Glomerular visceral epithelial cell (primary cell): ENCODE data around the gene HSPB2.

Experiments
- DNase-seq: peaks from one replicate; pipeline ENCODE4 v3.0.0-alpha.2; 2016; ENCODE audit errors: extremely low spot score

Gene HSPB2

DNA sequence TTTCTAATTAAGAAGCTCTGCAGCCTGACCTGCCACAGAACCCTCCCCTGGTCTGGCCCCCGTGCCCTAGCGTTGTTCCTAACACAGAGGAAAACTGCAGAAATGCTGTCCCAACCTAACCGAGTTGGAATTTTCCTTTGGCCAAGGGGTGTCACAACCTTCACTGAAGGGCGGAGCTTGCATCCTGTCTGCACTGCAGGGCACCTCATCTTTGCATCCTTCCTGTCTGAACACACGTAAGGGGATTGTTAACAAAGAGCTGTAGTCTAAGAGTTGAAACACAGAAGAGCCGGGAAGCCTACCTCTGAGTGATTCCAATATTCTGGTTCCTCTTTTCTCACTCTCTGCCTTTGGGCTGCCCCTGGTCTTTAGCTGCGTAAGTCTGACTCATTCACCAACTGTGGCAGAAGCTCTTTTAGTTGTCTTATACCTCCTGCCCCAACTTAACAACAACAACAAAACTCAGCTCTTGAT lies 26.2 kb downstream of the HSPB2 start:
- peak; percentile 58 for DNase-seq

- peak; percentile 88 for DNase-seq
Observed at GRCh38 chr11:111939836-111940604, 27.5 kb downstream of the HSPB2 start.

DNA sequence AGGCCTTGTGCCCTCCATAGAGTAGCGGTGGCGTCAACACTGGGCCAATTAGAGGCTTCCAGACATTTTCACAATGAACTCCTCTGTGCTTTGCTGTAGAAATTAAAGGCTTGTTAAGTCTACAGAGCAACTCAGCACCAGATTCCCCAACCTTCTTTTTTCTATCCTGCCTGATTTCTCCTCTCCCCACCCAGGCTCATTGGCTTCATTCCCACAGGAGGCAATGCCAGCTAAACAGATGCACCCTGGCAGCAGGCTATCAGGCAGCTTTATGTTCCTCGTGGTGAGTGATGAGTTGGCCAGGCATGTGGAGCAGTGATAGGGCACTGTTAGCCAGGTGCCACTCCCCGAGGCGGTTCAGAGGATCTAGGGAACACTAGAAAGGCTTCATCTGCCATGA lies 29.4 kb downstream of the HSPB2 start:
- peak; percentile 61 for DNase-seq

DNA sequence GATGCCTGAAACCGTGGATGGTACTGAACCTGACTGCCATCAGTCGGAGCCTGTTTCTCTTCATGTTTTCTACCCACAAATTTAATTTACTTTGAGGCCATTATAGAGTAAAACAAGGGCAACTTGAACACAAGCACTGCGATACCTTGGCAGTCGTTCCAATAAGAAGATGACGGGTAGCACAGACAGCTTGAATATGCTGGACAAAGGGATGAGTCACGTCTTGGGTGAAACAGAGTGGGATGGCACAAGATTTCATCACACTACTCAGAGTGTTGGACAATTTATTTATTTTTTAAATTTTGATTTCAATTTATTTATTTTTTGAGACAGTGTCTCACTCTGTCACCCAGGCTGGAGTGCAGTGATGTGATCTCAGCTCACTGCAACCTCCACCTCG lies 30.3 kb downstream of the HSPB2 start:
- DNase-seq, result peak; percentile 66

DNA sequence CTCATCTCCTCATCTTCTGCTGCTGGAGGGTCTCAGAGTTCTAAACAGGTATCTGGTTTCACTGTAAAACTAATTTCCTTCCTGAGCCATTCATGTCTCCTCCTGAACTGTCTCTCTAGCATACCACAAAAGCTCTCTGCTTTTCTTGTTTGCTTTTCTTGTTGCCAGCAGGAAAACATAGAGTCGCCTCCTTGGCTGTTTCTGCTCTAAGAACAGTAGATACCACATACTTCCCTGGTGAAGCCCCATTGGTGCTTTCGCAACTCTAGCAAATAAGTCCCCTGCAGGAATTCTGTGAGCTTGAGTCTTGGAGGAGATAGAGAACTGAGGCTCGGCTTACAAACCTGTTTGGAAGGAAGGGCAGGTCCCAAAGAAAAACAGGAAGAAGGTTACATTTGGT lies 31.6 kb downstream of the HSPB2 start:
- DNase-seq, result peak; percentile 71

DNA sequence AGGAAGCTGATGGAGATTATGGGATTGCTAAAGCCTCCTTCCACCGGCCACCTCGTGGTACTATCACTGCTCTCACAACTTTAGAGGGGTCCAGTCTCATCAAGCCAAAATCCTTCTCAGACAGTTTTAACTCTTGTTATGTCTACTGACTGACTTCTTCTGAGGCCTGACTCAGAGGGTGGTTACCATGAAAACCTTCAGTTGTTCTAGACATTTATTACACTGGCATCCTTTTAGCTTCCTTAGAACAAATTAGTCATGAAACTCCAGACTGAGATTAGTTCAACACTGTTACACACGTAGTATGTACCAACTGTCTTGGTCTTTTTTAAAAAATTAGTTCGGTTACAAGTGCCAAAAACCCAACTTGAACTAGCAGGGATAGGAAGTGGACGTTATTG lies 32.1 kb downstream of the HSPB2 start:
- DNase-seq, result peak; percentile 88

DNA sequence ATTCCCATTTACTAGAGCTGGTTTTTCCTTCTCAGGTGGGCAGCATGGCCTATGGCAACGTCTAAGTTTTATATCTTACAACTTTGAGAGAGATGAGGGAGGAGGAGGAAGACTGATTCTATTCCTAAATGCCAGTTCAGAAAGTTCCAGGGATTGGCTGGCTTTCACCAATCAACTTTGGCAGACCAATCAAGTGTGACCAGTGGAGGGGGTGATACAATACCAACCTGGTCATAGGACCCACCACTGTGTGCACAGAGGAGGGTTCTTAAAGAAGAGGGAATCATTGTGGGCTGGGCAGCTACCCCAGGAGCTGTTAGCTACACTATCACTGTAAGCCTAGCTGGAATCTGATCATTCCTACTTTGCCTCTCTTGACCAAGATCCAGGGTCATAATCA lies 32.7 kb downstream of the HSPB2 start:
- DNase-seq, result peak; percentile 60

DNA sequence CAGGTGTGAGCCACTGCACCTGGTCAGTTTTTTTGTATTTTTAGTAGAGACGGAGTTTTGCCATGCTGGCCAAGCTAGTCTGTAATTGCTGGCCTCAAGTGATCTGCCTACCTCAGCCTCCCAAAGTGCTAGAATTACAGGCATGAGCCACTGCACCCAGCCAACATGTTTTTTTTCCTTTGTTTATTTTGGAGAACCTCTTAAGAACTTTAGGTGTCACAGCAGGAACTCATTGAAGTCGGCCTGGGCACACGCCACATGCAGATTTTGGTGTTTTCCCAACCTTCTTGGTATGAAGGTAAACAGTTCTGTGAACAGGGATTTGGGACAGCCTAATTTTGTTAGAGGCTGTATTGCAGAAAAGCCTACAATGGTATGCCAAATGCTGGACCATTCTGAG lies 34.0 kb downstream of the HSPB2 start:
- no peak for DNase-seq

DNA sequence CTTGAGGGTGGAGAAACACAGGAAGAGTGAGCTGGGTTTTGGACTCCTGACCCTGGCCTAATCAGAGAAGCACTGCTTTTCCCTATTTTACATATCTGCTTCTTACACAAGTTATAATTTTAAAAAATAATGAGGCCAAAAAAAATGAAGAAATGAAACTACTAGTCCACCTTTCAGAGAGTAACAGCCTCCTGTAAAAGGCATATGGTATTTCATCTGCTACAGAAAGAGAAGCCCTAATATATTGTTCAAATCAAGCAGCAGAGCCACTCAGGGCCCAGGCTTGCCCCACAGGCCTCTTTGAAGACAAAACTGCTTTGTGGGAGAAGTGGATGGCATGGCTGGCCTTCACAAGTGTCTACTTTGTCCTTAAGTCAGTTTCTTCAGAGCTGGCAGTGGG lies 34.6 kb downstream of the HSPB2 start:
- no peak for DNase-seq

DNA sequence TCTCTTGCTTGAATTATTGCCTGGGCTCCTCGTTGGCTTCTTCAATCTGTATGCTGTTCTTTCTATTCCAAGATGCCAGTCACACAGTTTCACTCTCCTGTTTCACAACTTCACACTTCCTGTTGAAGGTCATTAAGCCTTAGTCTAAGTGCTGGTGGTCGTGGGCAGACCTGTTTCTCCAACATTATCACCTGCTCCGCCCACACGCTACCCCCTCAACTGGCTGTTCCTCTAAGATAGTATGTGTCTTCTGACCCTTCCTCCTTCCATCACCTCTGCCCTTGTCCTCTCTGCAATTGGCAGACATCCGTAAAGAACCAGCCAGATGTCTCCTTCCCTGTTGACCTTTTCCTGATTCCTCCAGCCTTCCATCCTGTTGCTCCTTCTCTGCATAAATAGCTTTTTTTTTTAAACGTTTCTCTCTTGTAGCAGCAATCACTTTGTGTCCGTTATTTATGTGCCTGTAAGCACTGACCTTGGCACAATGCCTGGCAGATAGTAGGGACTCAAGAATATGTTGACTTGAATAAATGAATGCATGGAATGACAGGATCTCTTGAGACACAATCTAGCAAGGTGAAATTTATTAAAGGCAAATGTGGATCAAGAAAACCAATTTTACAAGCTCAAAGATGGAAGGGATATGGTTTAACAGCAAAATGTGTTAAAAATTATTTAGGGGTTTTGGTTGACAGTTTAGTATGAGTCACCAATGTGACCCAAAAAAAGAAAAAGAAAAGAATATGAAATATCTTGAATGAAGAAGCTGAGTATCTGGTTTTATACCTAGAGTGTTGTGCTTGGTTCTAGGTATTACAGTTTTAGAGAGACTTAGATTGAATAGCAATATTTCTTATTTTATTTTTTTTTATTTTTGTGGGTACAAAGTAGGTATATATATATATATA lies 37.2 kb downstream of the HSPB2 start:
- no peak for DNase-seq

DNA sequence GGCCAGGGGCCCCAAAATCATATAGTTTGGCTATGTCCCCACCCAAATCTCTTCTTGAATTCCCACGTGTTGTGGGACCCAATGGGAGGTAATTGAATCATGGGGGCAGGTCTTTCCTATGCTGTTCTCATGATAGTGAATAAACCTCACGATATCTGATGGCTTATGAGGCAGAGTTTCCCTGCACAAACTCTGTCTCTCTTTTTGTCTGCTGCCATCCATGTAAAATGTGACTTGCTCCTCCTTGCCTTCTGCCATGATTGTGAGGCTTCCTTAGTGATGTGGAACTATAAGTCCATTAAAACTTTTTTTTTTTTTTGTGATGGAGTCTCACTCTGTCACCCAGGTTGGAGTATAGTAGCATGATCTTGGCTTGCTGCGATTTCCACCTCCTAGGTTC lies 39.0 kb downstream of the HSPB2 start:
- no peak for DNase-seq

- DNase-seq, result no peak
Observed at GRCh38 chr11:111954154-111954553, 41.6 kb downstream of the HSPB2 start.

DNA sequence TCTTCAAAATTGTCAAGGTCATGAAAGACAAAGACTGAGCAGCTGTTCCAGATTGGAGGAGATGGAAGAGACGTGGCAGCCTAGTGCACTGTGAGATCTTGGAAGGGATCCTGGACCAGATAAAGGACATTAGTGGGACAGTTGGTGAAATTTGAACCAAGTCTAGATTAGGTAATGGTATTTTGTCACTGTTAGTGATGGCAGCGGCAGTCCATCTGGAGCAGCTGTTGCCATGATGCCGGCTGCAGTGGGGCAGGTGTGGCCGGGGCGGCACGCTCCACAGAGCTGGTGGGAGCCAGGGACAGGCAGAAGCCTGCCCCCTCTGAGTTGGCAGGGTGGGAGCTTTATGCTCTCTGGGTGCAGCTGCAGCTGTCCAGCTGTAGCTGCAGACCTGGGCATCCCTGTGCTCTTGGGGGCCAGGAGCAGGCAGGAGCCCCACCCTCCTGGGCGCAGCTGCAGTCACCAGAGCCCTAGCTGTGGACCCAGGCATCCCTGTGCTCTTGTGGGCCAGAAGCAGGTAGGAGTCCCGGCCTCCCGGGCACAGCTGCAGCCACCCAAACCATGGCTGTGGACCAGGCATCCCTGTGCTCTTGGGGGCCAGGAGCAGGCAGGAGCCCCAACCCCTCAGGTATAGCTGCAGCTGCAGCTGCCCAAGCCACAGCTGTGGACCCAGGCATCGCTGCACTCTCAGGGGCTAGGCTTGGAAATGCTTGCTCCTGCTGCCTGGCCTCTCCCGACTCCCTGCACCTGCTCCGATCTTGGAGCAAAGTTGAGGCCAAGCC lies 45.3 kb downstream of the HSPB2 start:
- DNase-seq, result no peak

DNA sequence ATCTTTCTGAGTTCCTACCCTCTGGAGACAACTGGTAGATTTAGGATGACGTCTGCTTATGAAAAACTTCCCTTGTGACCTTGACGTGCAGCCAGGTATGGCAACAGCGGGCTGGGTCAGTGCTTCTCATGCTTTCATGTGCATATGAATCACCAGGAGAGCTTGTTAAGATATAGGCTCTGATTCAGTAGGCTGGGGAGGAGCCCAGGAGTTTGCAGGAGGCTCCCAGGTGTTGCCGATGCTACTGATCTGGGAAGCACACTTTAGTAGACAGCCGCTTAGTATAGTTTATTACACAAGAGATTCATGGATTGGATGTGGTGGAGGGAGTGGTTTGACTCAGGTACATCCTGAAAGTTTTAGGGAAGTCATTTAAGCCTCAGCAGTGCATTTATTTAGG lies 48.4 kb downstream of the HSPB2 start:
- peak; percentile 46 for DNase-seq

DNA sequence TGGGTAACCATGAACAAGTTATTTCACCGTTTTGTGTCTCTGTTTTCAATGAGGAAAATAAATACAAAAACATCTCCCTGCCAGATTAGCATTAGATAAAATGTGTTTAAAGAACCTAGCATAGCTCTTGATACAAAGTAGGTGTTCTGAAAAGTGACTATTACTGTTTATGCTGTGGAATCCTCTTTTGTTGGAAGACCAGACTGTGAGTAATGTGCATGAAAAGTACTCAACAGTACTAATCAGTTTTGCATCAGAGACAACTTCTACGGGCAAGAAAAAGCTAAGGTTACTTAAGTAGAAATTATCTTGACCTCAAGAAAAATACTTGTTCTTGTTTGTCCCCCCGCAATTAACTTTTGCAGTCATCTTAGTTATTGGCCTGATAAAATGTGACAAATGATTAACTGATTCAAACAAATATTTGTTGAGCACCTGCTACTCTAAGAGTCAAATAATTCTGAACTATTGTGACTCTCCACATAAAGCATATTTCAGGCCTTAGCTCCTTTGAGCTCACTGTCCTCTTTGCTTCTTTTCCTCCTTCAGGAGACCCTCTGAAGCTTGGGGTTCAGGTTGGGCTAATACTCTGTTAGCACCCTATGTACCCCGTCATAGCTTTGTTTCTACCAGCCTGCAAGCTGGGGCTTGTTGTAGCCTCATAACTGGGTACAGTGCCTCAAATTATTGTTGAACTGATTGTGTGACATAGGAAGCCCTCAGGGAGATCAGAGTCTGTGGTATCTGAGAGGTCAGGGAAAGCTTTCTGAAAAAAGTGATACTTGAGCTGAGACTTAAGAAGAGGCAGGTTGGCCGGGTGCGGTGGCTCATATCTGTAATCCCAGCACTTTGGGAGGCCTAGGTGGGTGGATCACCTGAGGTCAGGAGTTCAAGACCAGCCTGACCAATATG lies 49.1 kb downstream of the HSPB2 start:
- no peak for DNase-seq
